Osteoblast (primary cell): ENCODE results near the gene CKAP4. TPM values are rescaled to one million over a fixed set of nuclear protein-coding genes. Genes with fewer than 3 reads are reported as not detected.

Source experiments
- DNase-seq: peaks from one replicate; pipeline ENCODE4 v3.0.0; 2011; ENCODE audit warnings: low spot score, mixed read lengths; ENCODE audit not compliant: insufficient read length; ENCODE audit errors: missing footprints
- H2AFZ ChIP-seq: 2 replicates; pipeline ENCODE4 v1.6.0; 2011; ENCODE audit warnings: mild to moderate bottlenecking, low read length
- H3K27ac ChIP-seq: 2 replicates; pipeline ENCODE4 v1.5.1; 2011; ENCODE audit warnings: mild to moderate bottlenecking, low read depth, low read length, moderate library complexity
- H3K27me3 ChIP-seq: 2 replicates; pipeline ENCODE4 v1.6.0; 2012; ENCODE audit warnings: mild to moderate bottlenecking, control low read depth, inconsistent platforms, low read length, moderate library complexity; ENCODE audit not compliant: insufficient read depth
- H3K36me3 ChIP-seq: 2 replicates; pipeline ENCODE4 v1.5.1; 2011; ENCODE audit warnings: mild to moderate bottlenecking, low read length, control low read depth, moderate library complexity; ENCODE audit not compliant: insufficient read depth
- H3K4me1 ChIP-seq: 2 replicates; pipeline ENCODE4 v1.5.1; 2011; ENCODE audit warnings: mild to moderate bottlenecking, low read length, control low read depth, moderate library complexity; ENCODE audit not compliant: insufficient read depth
- H3K4me2 ChIP-seq: 2 replicates; pipeline ENCODE4 v1.6.0; 2011; ENCODE audit warnings: mild to moderate bottlenecking, low read length; ENCODE audit not compliant: insufficient read depth
- H3K4me3 ChIP-seq: fragments of 200-600 bp; sonication (generic); 3 replicates; pipeline ENCODE4 v1.5.1; 2012; ENCODE audit warnings: mild to moderate bottlenecking, low read length, inconsistent platforms; ENCODE audit not compliant: insufficient read depth
- H3K79me2 ChIP-seq: 2 replicates; pipeline ENCODE4 v1.6.0; 2012; ENCODE audit warnings: mild to moderate bottlenecking, low read length, control low read depth, inconsistent platforms; ENCODE audit not compliant: insufficient read depth
- H3K9me3 ChIP-seq: 2 replicates; pipeline ENCODE4 v1.5.1; 2011; ENCODE audit warnings: low read depth, low read length, control low read depth
- H4K20me1 ChIP-seq: 2 replicates; pipeline ENCODE4 v1.6.0; 2012; ENCODE audit warnings: mild to moderate bottlenecking, low read length, control low read depth; ENCODE audit not compliant: insufficient read depth
- total RNA-seq: library from RNA; depleted of rRNA; stranded (reverse); fragments of >200 nt; gene quantifications from 2 replicates; pipeline ENCODE4 v1.2.3, GENCODE V29; 2012
- TF ChIP-seq, protein P1 (sequence below): IDR thresholded peaks from 2 replicates; pipeline ENCODE4 v1.5.1; 2011; ENCODE audit warnings: mild to moderate bottlenecking, low read depth, low read length, moderate library complexity; ENCODE audit errors: extremely low read depth

The CKAP4 gene
- total RNA-seq, 1 donor: 184 TPM

- TF ChIP-seq, protein P1, sequence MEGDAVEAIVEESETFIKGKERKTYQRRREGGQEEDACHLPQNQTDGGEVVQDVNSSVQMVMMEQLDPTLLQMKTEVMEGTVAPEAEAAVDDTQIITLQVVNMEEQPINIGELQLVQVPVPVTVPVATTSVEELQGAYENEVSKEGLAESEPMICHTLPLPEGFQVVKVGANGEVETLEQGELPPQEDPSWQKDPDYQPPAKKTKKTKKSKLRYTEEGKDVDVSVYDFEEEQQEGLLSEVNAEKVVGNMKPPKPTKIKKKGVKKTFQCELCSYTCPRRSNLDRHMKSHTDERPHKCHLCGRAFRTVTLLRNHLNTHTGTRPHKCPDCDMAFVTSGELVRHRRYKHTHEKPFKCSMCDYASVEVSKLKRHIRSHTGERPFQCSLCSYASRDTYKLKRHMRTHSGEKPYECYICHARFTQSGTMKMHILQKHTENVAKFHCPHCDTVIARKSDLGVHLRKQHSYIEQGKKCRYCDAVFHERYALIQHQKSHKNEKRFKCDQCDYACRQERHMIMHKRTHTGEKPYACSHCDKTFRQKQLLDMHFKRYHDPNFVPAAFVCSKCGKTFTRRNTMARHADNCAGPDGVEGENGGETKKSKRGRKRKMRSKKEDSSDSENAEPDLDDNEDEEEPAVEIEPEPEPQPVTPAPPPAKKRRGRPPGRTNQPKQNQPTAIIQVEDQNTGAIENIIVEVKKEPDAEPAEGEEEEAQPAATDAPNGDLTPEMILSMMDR: no peak
- Histone ChIP-seq H3K4me1 (peaks cover 2% of the 10 kb centered on the region), H3K27ac (no peak overlapping the region), H3K27me3 (no peaks in the 10 kb centered on the region), H3K4me3 (no peak overlapping the region), H3K79me2 (no peaks in the 10 kb centered on the region), H3K4me2 (no peak overlapping the region), H3K9me3 (no peaks in the 10 kb centered on the region), H3K36me3 (no peaks in the 10 kb centered on the region), H4K20me1 (no peaks in the 10 kb centered on the region), H2AFZ (no peak overlapping the region)
- no peak for DNase-seq
Measured at GRCh38 chr12:106228320-106228710, 19.5 kb downstream of the CKAP4 start.

- no peak overlapping the region for H3K4me2 ChIP-seq
- H3K27me3 ChIP-seq: no peaks in the 10 kb centered on the region
- no peak overlapping the region for H3K27ac ChIP-seq
- no peaks in the 10 kb centered on the region for H4K20me1 ChIP-seq
- no peak overlapping the region for H2AFZ ChIP-seq
- no peaks in the 10 kb centered on the region for H3K9me3 ChIP-seq
- H3K36me3 ChIP-seq: no peaks in the 10 kb centered on the region
- no peak for DNase-seq
- no peak overlapping the region for H3K4me3 ChIP-seq
- TF ChIP-seq, protein P1: no peak
- no peaks in the 10 kb centered on the region for H3K79me2 ChIP-seq
- H3K4me1 ChIP-seq: peaks cover 2% of the 10 kb centered on the region
Measured at GRCh38 chr12:106227641-106228319, 20.0 kb downstream of the CKAP4 start.

GRCh38 chr12:106226884-106227640, 20.8 kb downstream of the CKAP4 start:
- peak; percentile 93 for DNase-seq
- Histone ChIP-seq H3K4me1 (peaks cover 2% of the 10 kb centered on the region), H2AFZ (peak overlapping the region; percentile 46)

GRCh38 chr12:106224355-106224706, 23.5 kb downstream of the CKAP4 start:
- peaks cover 2% of the 10 kb centered on the region for H3K4me1 ChIP-seq
- TF ChIP-seq, protein P1: no peak
- H3K36me3 ChIP-seq: no peaks in the 10 kb centered on the region
- H2AFZ ChIP-seq: no peak overlapping the region
- H3K27ac ChIP-seq: no peak overlapping the region
- DNase-seq: no peak
- H3K79me2 ChIP-seq: no peaks in the 10 kb centered on the region
- peak overlapping the region; percentile 46 for H3K4me2 ChIP-seq
- H3K4me3 ChIP-seq: no peak overlapping the region
- no peaks in the 10 kb centered on the region for H4K20me1 ChIP-seq
- H3K9me3 ChIP-seq: no peaks in the 10 kb centered on the region
- no peaks in the 10 kb centered on the region for H3K27me3 ChIP-seq

More at GRCh38 chr12:106226884-106227640, 20.8 kb downstream of the CKAP4 start:
- Histone ChIP-seq H3K4me3 (no peak overlapping the region), H3K9me3 (no peaks in the 10 kb centered on the region), H3K27ac (no peak overlapping the region), H3K27me3 (no peaks in the 10 kb centered on the region), H3K36me3 (no peaks in the 10 kb centered on the region), H3K79me2 (no peaks in the 10 kb centered on the region), H4K20me1 (no peaks in the 10 kb centered on the region), H3K4me2 (no peak overlapping the region)
- TF ChIP-seq, protein P1: peak; percentile 69
